GM18873 (cell line): Measurements from ENCODE around the gene HOXC11.

Experiments used
- ATAC-seq: cut with Tn5 transposase; IDR thresholded peaks from one replicate; pipeline ENCODE4 v1.9.1; 2021; ENCODE audit warnings: mild to moderate bottlenecking, moderate library complexity, moderate number of reproducible peaks; ENCODE audit not compliant: unreplicated experiment, low FRiP score

The HOXC11 gene

GRCh38 chr12:53956251-53956887 lies 16.6 kb upstream of the HOXC11 start:
- no peak for ATAC-seq

- ATAC-seq: no peak
These were observed 15.9 kb upstream of the HOXC11 start for GRCh38 chr12:53956914-53957536.

- no peak for ATAC-seq
These were observed 14.8 kb upstream of the HOXC11 start for GRCh38 chr12:53958128-53958527.

- no peak for ATAC-seq
These were observed 13.6 kb upstream of the HOXC11 start for GRCh38 chr12:53959314-53959713.

- no peak for ATAC-seq
These were observed 12.5 kb upstream of the HOXC11 start for GRCh38 chr12:53960187-53961024.

GRCh38 chr12:53961025-53961761 lies 11.7 kb upstream of the HOXC11 start:
- no peak for ATAC-seq

- no peak for ATAC-seq
These were observed 9.9 kb upstream of the HOXC11 start for GRCh38 chr12:53963005-53963404.

- no peak for ATAC-seq
These were observed 9.3 kb upstream of the HOXC11 start for GRCh38 chr12:53963434-53964314.

GRCh38 chr12:53964315-53964713 lies 8.6 kb upstream of the HOXC11 start:
- no peak for ATAC-seq

GRCh38 chr12:53965281-53966084 lies 7.4 kb upstream of the HOXC11 start:
- ATAC-seq: no peak

- ATAC-seq: no peak
These were observed 6.9 kb upstream of the HOXC11 start for GRCh38 chr12:53966085-53966384.

- no peak for ATAC-seq
These were observed 6.4 kb upstream of the HOXC11 start for GRCh38 chr12:53966385-53967133.

- no peak for ATAC-seq
These were observed 5.5 kb upstream of the HOXC11 start for GRCh38 chr12:53967421-53967925.

GRCh38 chr12:53968214-53969127 lies 4.5 kb upstream of the HOXC11 start:
- no peak for ATAC-seq

- ATAC-seq: no peak
These were observed 3.2 kb upstream of the HOXC11 start for GRCh38 chr12:53969588-53970259.

GRCh38 chr12:53970451-53970850 lies 2.5 kb upstream of the HOXC11 start:
- ATAC-seq: no peak

GRCh38 chr12:53971129-53971528 lies 1.8 kb upstream of the HOXC11 start:
- ATAC-seq: no peak
